ENCODE data around the gene LARGE1. TPM values are rescaled to one million over a fixed set of nuclear protein-coding genes. Genes with fewer than 3 reads are reported as not detected.

Gene LARGE1
- total and polyA plus RNA-seq, 4 donors: 25.6 to 45.6 (median 37.6) TPM

- H3K27ac ChIP-seq (ENCODE audit: low read depth, low read length): no peak overlapping the region
- no peaks in the 10 kb centered on the region for H3K9me3 ChIP-seq (ENCODE audit: control insufficient read depth, insufficient read depth, low read length)
- H3K36me3 ChIP-seq (ENCODE audit: control insufficient read depth, insufficient read depth, low read length): no peaks in the 10 kb centered on the region
- 64% methylated on average over 2 of the region's 5 CpGs for WGBS (ENCODE audit: insufficient coverage)
- no peak for DNase-seq (ENCODE audit: low read depth in 4 of 6, low spot score in 6 of 6)
- H3K4me1 ChIP-seq (ENCODE audit: control insufficient read depth, insufficient read depth, low read length): no peaks in the 10 kb centered on the region
- no peaks in the 10 kb centered on the region for H3K27me3 ChIP-seq (ENCODE audit: control insufficient read depth, insufficient read depth, low read length)
- no peak overlapping the region for H3K4me3 ChIP-seq (ENCODE audit: low read depth, low read length)
These were observed 94.5 kb downstream of the LARGE1 start for GRCh38 chr22:33825761-33826160.

GRCh38 chr22:33823552-33823951 lies 96.7 kb downstream of the LARGE1 start:
- H3K27ac ChIP-seq (ENCODE audit: low read depth, low read length): no peak overlapping the region
- no peaks in the 10 kb centered on the region for H3K9me3 ChIP-seq (ENCODE audit: control insufficient read depth, insufficient read depth, low read length)
- DNase-seq (ENCODE audit: low read depth in 4 of 6, low spot score in 6 of 6): no peak

GRCh38 chr22:33821290-33821689 lies 99.0 kb downstream of the LARGE1 start:
- no peak overlapping the region for H3K27ac ChIP-seq (ENCODE audit: low read depth, low read length)
- no peaks in the 10 kb centered on the region for H3K4me1 ChIP-seq (ENCODE audit: control insufficient read depth, insufficient read depth, low read length)
- no peak for DNase-seq (ENCODE audit: low read depth in 4 of 6, low spot score in 6 of 6)
- H3K9me3 ChIP-seq (ENCODE audit: control insufficient read depth, insufficient read depth, low read length): no peaks in the 10 kb centered on the region
- WGBS (ENCODE audit: insufficient coverage): no CpG with 5 or more reads among the region's 4 CpGs
- no peaks in the 10 kb centered on the region for H3K27me3 ChIP-seq (ENCODE audit: control insufficient read depth, insufficient read depth, low read length)
- H3K36me3 ChIP-seq (ENCODE audit: control insufficient read depth, insufficient read depth, low read length): no peaks in the 10 kb centered on the region
- no peak overlapping the region for H3K4me3 ChIP-seq (ENCODE audit: low read depth, low read length)

More at GRCh38 chr22:33823552-33823951, 96.7 kb downstream of the LARGE1 start:
- no peaks in the 10 kb centered on the region for H3K4me1 ChIP-seq (ENCODE audit: control insufficient read depth, insufficient read depth, low read length)
- no peaks in the 10 kb centered on the region for H3K27me3 ChIP-seq (ENCODE audit: control insufficient read depth, insufficient read depth, low read length)
- H3K4me3 ChIP-seq (ENCODE audit: low read depth, low read length): no peak overlapping the region
- 100% methylated on average over 1 of the region's 8 CpGs for WGBS (ENCODE audit: insufficient coverage)
- no peaks in the 10 kb centered on the region for H3K36me3 ChIP-seq (ENCODE audit: control insufficient read depth, insufficient read depth, low read length)

GRCh38 chr22:33819743-33820142 lies 100.5 kb downstream of the LARGE1 start:
- no peaks in the 10 kb centered on the region for H3K9me3 ChIP-seq (ENCODE audit: control insufficient read depth, insufficient read depth, low read length)
- no peak overlapping the region for H3K4me3 ChIP-seq (ENCODE audit: low read depth, low read length)
- no peak overlapping the region for H3K27ac ChIP-seq (ENCODE audit: low read depth, low read length)
- DNase-seq (ENCODE audit: low read depth in 4 of 6, low spot score in 6 of 6): no peak
- no peaks in the 10 kb centered on the region for H3K27me3 ChIP-seq (ENCODE audit: control insufficient read depth, insufficient read depth, low read length)
- H3K4me1 ChIP-seq (ENCODE audit: control insufficient read depth, insufficient read depth, low read length): no peaks in the 10 kb centered on the region
- H3K36me3 ChIP-seq (ENCODE audit: control insufficient read depth, insufficient read depth, low read length): no peaks in the 10 kb centered on the region
- 70% methylated on average over 2 of the region's 3 CpGs for WGBS (ENCODE audit: insufficient coverage)

DNA sequence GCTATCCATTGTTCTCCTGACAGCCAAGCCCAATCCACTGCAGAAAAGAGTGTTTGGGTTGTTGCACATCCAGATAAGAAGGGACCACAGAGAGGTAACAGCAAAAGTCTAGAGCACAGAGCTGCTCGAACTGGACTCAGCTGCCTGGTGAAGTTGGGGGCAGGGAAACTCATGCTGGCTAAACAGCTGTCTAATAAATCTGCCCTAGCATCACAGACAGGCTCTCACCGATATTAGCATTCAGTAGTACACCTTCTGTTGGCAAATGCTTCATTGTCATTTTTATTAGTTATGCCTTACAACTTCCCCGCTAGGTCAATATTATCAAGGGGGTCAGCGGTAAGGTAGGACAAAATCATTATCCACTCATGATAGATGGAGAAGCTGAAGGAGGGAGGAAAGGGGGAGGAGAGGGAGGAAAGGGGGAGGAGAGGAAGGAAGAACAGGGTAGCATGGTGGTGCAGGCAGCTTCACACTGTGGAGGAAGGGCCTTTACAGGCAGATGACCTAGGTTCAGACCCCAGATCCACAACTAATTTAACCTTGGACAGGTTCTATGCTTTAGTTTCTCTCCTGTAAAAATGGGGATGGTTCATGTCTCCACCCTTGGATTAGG lies 102.7 kb downstream of the LARGE1 start:
- Histone ChIP-seq H3K27me3 (ENCODE audit: control insufficient read depth, insufficient read depth, low read length) (no peaks in the 10 kb centered on the region), H3K36me3 (ENCODE audit: control insufficient read depth, insufficient read depth, low read length) (no peaks in the 10 kb centered on the region), H3K4me1 (ENCODE audit: control insufficient read depth, insufficient read depth, low read length) (no peaks in the 10 kb centered on the region), H3K4me3 (ENCODE audit: low read depth, low read length) (no peak overlapping the region), H3K9me3 (ENCODE audit: control insufficient read depth, insufficient read depth, low read length) (no peaks in the 10 kb centered on the region), H3K27ac (ENCODE audit: low read depth, low read length) (no peak overlapping the region)
- DNase-seq (ENCODE audit: low read depth in 4 of 6, low spot score in 6 of 6): peak in 1 of 6 donors; percentile 55
- 73% methylated on average over 2 of the region's 4 CpGs for WGBS (ENCODE audit: insufficient coverage)

- 63% methylated on average over 6 of the region's 7 CpGs for WGBS (ENCODE audit: insufficient coverage)
- no peaks in the 10 kb centered on the region for H3K36me3 ChIP-seq (ENCODE audit: control insufficient read depth, insufficient read depth, low read length)
These were observed 107.8 kb downstream of the LARGE1 start for GRCh38 chr22:33812360-33812977.

DNA sequence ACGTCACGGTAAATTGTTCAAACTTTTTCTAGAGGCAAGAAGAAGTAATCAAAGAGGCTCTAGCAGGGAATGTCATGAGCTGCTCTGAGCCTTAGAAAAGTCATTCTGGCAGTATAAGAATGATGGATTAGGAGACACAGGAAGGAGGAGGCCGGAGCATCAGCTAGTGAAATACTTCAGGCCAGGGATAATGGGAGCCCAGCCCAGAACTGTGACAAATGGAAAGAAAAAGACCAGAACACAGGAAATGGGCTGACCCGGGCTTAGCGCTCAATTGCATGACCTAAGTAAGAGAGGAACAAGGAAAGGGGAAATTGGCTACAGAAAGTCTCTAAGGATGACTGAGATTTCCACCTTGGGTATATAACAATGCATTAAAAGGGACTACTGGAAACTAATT lies 108.6 kb downstream of the LARGE1 start:
- H3K9me3 ChIP-seq (ENCODE audit: control insufficient read depth, insufficient read depth, low read length): no peaks in the 10 kb centered on the region
- peak in 2 of 6 donors; percentile 26 to 57 for DNase-seq (ENCODE audit: low read depth in 4 of 6, low spot score in 6 of 6)
- WGBS (ENCODE audit: insufficient coverage): 40% methylated on average over 5 of the region's 5 CpGs
- no peaks in the 10 kb centered on the region for H3K36me3 ChIP-seq (ENCODE audit: control insufficient read depth, insufficient read depth, low read length)
- H3K4me1 ChIP-seq (ENCODE audit: control insufficient read depth, insufficient read depth, low read length): no peaks in the 10 kb centered on the region
- H3K27ac ChIP-seq (ENCODE audit: low read depth, low read length): no peak overlapping the region
- no peaks in the 10 kb centered on the region for H3K27me3 ChIP-seq (ENCODE audit: control insufficient read depth, insufficient read depth, low read length)
- no peak overlapping the region for H3K4me3 ChIP-seq (ENCODE audit: low read depth, low read length)

More at GRCh38 chr22:33812360-33812977, 107.8 kb downstream of the LARGE1 start:
- Histone ChIP-seq H3K4me1 (ENCODE audit: control insufficient read depth, insufficient read depth, low read length) (no peaks in the 10 kb centered on the region), H3K27ac (ENCODE audit: low read depth, low read length) (no peak overlapping the region), H3K9me3 (ENCODE audit: control insufficient read depth, insufficient read depth, low read length) (no peaks in the 10 kb centered on the region), H3K27me3 (ENCODE audit: control insufficient read depth, insufficient read depth, low read length) (no peaks in the 10 kb centered on the region), H3K4me3 (ENCODE audit: low read depth, low read length) (no peak overlapping the region)
- no peak for DNase-seq (ENCODE audit: low read depth in 4 of 6, low spot score in 6 of 6)

DNA sequence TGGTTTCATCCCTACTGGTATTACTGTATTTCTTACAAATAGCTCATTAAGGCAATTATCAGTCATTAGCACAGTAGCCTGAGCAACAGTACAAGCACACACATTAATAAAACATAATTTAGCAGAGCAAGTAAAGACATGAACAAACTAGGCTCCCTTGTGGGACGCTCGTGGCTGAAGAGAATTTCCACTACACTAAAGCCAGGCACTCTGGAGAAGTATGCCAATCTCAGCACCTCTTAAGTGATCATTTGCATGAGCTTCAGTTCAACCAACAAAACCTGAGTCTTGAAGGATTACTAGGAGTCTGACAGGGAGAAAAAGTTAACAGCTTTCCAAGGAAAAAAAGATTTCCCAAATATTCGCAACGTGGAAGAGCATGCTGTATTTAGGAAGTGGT lies 109.1 kb downstream of the LARGE1 start:
- H3K4me3 ChIP-seq (ENCODE audit: low read depth, low read length): no peak overlapping the region
- H3K27ac ChIP-seq (ENCODE audit: low read depth, low read length): no peak overlapping the region
- H3K36me3 ChIP-seq (ENCODE audit: control insufficient read depth, insufficient read depth, low read length): no peaks in the 10 kb centered on the region
- no peaks in the 10 kb centered on the region for H3K9me3 ChIP-seq (ENCODE audit: control insufficient read depth, insufficient read depth, low read length)
- H3K4me1 ChIP-seq (ENCODE audit: control insufficient read depth, insufficient read depth, low read length): no peaks in the 10 kb centered on the region
- DNase-seq (ENCODE audit: low read depth in 4 of 6, low spot score in 6 of 6): peak in 1 of 6 donors; percentile 63
- 75% methylated on average over 2 of the region's 4 CpGs for WGBS (ENCODE audit: insufficient coverage)
- H3K27me3 ChIP-seq (ENCODE audit: control insufficient read depth, insufficient read depth, low read length): no peaks in the 10 kb centered on the region

GRCh38 chr22:33807470-33807869 lies 112.8 kb downstream of the LARGE1 start:
- H3K36me3 ChIP-seq (ENCODE audit: control insufficient read depth, insufficient read depth, low read length): no peaks in the 10 kb centered on the region
- no peaks in the 10 kb centered on the region for H3K27me3 ChIP-seq (ENCODE audit: control insufficient read depth, insufficient read depth, low read length)
- H3K27ac ChIP-seq (ENCODE audit: low read depth, low read length): no peak overlapping the region
- no peak for DNase-seq (ENCODE audit: low read depth in 4 of 6, low spot score in 6 of 6)
- H3K9me3 ChIP-seq (ENCODE audit: control insufficient read depth, insufficient read depth, low read length): no peaks in the 10 kb centered on the region
- H3K4me1 ChIP-seq (ENCODE audit: control insufficient read depth, insufficient read depth, low read length): no peaks in the 10 kb centered on the region
- no peak overlapping the region for H3K4me3 ChIP-seq (ENCODE audit: low read depth, low read length)
- no CpG with 5 or more reads among the region's 4 CpGs for whole genome bisulfite sequencing (ENCODE audit: insufficient coverage)

DNA sequence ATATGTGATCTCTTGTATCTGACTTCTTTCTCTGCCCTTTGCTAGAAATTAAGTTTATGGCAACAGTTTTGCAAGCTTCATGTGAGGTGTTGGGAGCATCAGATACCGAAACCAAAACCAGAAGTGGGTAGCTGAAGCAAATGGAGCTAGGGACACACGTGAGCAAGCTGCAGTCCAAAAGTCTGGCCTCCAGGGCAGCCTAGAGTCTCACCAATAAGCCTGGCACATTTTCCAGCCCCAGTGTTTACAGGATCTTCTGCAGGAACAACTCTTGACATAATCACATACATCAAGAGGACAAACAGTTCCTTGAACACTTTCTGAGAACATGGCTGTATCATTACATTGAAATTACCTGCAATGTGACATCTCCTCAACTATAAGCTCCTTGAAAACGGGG lies 114.1 kb downstream of the LARGE1 start:
- no peaks in the 10 kb centered on the region for H3K9me3 ChIP-seq (ENCODE audit: control insufficient read depth, insufficient read depth, low read length)
- H3K27me3 ChIP-seq (ENCODE audit: control insufficient read depth, insufficient read depth, low read length): no peaks in the 10 kb centered on the region
- H3K4me1 ChIP-seq (ENCODE audit: control insufficient read depth, insufficient read depth, low read length): no peaks in the 10 kb centered on the region
- no peak overlapping the region for H3K27ac ChIP-seq (ENCODE audit: low read depth, low read length)
- H3K36me3 ChIP-seq (ENCODE audit: control insufficient read depth, insufficient read depth, low read length): no peaks in the 10 kb centered on the region
- 36% methylated on average over 3 of the region's 3 CpGs for WGBS (ENCODE audit: insufficient coverage)
- no peak overlapping the region for H3K4me3 ChIP-seq (ENCODE audit: low read depth, low read length)
- no peak for DNase-seq (ENCODE audit: low read depth in 4 of 6, low spot score in 6 of 6)

Measured in spinal cord (tissue), 10 donors.